Activated CD8-positive, alpha-beta memory T cell treated with anti-CD3 and anti-CD28 coated beads, Interleukin-2, amount 50 U/mL, for 1 hour (primary cell): ENCODE results near the gene TCF3.
"Not testable (repeated sequence)": the region's sequence is repeated elsewhere in the genome, so short reads cannot be mapped to it uniquely, and the experiment has no call there.

Experiments
- DNase-seq: peaks from one replicate; pipeline ENCODE4 v3.0.0-alpha.2; 2020; ENCODE audit errors: extremely low read depth

The TCF3 gene

DNA sequence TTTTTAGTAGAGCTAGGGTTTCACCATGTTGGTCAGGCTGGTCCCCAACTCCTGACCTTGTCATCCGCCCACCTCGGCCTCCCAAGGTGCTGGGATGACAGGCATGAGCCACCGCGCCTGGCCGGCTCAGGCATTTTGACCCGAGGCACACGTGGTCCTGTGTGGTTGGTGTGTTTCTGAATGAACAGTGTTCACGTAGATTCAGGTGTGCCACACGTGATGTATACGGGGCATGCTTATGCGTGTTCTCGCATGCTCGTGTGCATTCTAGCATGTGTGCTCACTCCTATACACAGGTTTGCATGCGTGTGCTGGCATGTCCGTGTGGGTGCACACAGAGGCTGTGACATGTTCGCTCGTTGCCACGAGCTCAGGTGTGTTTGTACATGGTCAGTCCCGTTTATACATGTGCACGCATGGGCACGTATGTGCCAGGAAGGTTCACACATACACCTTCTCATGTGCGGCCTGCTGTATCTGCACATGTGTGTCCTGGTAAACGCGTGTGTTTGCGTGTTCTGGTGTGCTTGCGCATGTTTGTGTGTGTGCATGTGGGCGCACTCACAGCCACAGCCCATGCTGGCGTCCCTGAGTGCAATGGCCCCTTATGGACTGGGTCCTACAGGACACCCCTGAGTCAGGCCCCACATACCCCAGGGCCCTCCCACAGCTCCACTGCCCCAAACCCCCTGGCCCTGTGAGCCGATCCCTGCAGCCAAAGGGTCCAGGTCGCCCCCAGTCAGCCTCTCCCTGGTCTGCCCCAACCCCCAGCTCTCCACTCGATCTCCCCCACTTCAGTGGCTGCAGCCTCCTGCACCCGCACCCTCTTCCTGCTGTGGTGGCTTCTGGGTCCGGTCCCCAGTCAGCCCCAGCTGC lies 20.6 kb upstream of the TCF3 start:
- DNase-seq, result no peak

GRCh38 chr19:1672038-1672768 lies 19.8 kb upstream of the TCF3 start:
- DNase-seq, result no peak

GRCh38 chr19:1671716-1672037 lies 19.3 kb upstream of the TCF3 start:
- no peak for DNase-seq

DNA sequence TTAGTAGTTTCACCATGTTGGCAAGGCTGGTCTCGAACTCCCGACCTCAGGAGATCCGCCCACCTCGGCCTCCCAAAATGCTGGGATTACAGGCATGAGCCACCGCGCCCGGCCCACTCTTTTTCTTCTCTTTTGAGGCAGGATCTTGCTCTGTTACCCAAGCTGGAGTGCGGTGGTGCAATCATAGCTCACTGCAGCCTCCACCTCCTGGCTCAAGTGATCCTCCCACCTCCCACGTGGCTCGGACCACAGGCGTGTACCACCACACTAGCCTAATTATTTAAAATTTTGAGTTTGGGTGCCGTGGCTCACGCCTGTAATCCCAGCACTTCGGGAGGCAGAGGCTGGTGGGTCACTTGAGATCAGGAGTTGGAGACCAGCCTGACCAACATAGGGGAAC lies 18.3 kb upstream of the TCF3 start:
- not testable (repeated sequence) for DNase-seq

DNA sequence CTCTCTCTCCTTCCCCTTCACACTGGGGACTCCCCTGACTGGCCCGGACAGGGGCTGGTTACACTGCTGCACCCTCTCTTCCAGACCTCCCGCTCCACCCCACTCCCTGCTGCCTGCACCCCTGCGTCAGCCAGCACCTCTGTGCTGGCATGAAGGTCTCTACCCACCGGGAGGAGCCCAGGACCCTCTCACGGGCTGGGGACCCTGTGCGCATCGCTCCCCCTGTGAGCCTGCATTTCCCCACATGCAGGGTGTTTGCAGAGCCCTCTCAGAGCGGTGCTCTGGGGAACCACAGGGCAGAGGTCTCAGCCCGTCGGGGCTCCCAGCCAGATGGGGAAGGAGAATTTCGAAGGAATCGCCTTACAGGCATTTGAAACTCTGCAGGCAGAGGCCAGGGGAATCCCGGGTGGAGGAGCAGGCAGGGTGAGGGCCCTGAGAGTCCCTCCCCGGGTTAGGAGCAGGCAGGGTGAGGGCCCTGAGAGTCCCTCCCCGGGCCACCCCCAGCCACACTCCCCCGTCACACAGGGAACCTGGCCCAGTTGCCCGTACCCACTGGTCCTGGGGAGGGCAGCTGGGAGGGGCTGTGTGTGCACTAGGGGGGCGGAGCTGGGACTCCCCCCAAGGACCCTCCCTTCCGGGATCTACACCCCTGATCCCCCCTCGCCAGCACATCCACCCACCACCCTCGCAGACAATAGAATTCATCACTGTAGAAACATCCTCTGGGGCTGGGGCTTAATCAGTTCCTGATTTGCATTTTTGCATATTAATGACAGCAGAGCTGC lies 16.3 kb upstream of the TCF3 start:
- no peak for DNase-seq

DNA sequence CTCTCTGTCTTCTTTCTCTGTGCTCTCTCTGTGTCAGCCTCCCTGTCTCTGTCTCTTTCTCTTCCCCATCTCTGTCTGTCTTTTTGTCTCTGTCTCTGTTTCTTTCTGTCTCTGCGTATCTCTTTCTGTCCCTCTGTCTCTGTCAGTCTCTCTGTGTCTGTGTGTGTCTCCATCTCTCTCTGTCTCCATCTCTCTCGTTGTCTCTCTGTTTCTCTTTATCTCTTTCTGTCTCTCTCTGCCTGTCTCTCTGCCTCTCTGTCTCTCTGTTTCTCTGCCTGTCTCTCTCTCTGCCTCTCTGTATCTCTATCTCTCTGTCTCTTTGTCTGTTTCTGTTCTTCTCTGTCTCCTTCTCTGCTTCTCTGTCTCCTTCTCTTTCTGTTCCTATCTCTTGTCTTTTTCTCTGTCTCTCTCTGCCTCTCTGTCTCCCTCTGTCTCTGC lies 15.7 kb upstream of the TCF3 start:
- no peak for DNase-seq

DNA sequence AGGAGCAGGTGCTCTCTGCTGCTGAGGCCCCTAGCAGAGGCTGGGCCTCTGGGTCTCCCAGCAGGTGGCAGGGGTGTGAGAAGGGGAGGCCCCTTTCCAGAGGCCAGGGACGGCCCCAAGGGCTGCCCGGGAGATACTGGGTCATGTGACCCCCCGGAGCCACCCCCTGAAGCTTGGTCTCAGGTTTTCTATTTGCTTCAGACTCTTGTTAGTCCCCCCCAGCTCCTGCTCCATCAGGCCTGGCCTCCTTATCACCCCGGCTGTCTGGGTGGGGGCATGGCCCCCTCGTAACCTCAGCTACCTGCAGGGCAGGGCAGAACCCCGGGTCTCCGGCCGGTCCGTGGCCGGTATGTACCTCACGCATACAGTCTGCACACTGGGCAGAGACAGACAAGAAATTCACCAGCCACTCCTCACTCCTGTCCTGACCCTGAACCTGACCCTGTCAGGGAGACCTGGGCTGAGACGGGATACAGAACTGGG lies 13.2 kb upstream of the TCF3 start:
- no peak for DNase-seq

- no peak for DNase-seq
Measured at GRCh38 chr19:1663852-1664251, 11.4 kb upstream of the TCF3 start.

DNA sequence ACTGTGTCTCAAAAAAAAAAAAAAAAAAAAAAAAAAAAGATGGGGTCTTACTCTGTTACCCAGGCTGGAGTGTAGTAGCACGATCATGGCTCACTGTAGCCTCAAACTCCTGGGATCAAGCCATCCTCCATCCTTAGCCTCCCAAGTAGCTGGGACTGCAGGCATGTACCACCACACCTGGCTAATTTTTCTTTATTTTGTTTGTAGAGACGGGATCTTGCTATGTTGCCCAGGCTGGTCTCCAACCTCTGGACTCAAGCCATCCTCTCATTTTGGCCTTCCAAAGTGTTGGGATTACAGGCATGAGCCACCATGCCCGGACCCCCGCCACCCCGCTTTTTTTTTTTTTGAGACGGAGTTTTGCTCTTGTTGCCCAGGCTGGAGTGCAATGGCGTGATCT lies 10.8 kb upstream of the TCF3 start:
- DNase-seq, result not testable (repeated sequence)

- no peak for DNase-seq
Measured at GRCh38 chr19:1661995-1662394, 9.6 kb upstream of the TCF3 start.

DNA sequence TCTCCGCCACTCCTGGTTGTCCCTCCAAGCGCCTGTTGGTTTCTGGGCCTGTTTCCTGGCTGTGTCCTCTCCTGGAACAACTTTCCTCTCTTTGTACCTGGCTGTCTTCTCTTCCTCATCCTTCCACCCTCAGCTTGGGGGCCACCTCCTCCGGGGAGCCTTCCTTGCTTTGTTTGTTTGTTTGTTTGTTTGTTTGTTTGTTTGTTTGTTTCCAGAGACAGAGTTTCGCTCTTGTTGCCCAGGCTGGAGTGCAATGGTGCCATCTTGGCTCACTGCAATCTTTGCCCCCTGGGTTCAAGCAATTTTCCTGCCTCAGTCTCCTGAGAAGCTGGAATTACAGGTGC lies 6.6 kb upstream of the TCF3 start:
- no peak for DNase-seq

- no peak for DNase-seq
Measured at GRCh38 chr19:1658150-1659083, 6.0 kb upstream of the TCF3 start.

GRCh38 chr19:1657746-1658145 lies 5.3 kb upstream of the TCF3 start:
- DNase-seq, result no peak

GRCh38 chr19:1656988-1657536 lies 4.6 kb upstream of the TCF3 start:
- no peak for DNase-seq

DNA sequence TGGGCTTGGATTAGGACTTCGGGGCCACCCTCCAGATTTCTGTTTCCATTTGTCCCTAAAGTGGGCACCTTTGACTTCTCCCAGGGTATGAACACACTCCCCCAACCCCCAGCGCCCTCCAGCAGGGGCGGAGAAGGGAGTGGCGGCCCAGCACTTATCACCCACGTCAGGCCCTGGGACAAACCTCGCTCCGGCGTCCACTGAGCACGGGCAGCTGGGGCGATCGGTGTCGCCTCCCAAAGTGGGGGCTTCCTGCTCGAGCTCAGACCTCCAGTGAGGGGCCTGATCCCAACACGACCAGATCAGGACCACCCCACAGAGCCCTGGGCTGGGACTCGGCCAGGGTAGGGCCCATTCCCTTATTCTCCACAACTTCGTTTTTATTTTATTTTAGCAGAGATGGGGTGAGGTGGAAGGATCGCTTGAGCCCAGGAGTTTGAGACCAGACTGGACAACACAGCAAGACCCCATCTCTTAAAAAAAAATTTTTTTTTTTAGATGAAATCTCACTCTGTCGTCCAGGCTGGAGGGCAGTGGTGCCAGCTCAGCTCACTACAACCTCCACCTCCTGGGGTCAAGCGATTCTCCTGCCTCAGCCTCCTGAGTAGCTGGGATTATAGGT lies 3.7 kb upstream of the TCF3 start:
- DNase-seq, result no peak

DNA sequence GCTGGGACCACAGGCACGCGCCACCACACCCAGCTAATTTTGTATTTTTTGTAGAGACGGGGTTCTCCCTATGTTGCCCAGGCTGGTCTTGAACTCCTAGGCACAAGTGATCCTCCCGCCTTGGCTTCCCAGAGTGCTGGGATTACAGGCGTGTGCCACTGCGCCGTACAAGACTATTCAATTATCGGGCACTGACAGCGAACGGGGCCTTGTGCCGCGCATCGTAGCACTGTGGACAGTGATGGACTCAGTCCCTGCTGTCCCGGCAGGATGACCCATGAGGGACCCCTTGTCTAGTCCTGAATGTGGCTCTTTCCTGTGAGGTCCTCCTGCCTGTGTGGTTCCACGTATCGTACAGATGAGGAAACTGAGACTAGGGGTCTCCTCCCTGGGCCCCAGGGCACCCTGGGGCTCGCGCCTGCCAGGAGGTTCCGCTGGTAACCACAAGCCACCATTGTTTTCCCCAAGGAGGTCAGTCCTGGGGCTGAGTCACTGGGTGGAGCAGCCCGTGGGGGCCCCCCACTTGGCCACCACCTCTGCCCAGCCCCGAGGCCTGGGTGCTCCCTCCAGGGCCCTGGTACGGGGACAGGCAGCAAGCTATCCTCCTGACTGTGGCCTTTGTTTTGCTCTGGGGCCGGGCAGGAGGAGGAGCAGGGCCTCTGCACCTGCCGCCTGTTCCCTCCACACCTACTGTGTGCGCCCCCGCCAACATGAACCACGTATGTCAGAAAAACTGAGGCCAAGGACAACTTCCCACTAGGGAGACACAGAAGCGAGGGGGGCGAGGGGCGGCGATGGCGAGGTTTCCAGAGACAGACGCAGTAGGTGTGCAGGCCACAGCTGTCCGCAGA lies 2.9 kb upstream of the TCF3 start:
- DNase-seq, result no peak

GRCh38 chr19:1654178-1654792 lies 1.9 kb upstream of the TCF3 start:
- no peak for DNase-seq

- no peak for DNase-seq
Measured at GRCh38 chr19:1653300-1653628, 849 bp upstream of the TCF3 start.

DNA sequence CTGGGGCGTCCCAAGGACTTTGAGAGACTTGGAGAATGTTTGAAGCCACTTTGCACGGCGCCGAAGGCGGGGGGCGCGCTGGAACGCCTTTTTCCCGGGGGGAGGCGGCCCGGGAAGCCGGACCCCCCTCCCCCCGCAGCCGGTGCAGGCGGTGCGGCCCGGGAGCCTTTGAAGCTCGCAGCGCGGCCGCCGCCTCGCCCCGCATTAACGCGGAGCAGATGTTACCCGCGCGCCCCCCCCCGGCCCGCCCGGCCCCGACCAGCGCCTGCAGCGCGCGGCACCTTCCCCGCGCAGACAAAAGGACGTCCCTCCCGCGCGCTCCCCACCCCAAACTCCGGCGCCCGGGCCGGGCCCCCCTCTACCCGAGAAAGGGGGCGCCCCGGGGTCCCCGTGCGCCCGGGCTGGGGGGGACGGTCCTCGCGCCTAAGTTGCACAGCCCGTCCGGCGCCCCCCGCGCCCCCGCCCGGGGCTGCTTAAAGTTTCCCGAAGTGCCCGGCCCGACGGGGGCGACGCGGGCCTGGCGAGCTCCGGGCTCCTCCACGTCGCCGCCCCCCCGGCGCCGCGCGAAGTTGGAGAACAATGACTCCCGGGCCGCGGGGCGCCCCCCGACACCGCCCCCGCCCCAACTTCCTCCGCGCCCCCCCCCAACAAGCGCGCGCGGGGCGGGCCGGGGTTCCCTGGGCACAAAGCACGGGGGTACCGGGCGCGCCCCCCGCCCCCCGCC lies 685 bp downstream of the TCF3 start:
- DNase-seq, result no peak
